Measurements from ENCODE around the gene TSC22D4. TPM values are rescaled to one million over a fixed set of nuclear protein-coding genes. Genes with fewer than 3 reads are reported as not detected.

Gene TSC22D4
- total and polyA plus RNA-seq, 9 of the 15 experiments (the other 6 are each of a cell fraction or from before 2014, with no cell fraction given) = 0.37 to 107 (median 28.7) TPM

GRCh38 chr7:100437150-100438100 lies 41.6 kb downstream of the TSC22D4 start:
- Histone ChIP-seq H3K36me3 (ENCODE audit: control insufficient read depth, insufficient read depth, low read length) (peaks cover 31% of the 10 kb centered on the region), H3K4me1 (replicated peaks in 1 of 2; ENCODE audit: control insufficient read depth in 2 of 2, insufficient read depth in 2 of 2, low read length in 2 of 2) (peaks cover 41 to 69% of the 10 kb centered on the region in 2 experiments), H3K9ac (ENCODE audit: insufficient read depth in 1 of 2, low read depth in 2 of 2, low read length in 2 of 2) (peak overlapping the region; percentile 81 to 92; a peak in 3 of 4 replicates), H3K79me2 (ENCODE audit: control insufficient read depth, insufficient read depth, low read length) (peaks cover 41% of the 10 kb centered on the region), H3K9me1 (ENCODE audit: control insufficient read depth, insufficient read depth, low read length) (peaks cover 3% of the 10 kb centered on the region), H4K20me1 (replicated peaks; ENCODE audit: control insufficient read depth, insufficient read depth, low read length) (peaks cover 13% of the 10 kb centered on the region; the same call in 1 of the 2 replicates), H3K9me3 (replicated peaks; ENCODE audit: control insufficient read depth, insufficient read depth, low read depth, low read length) (no peaks in the 10 kb centered on the region), H3K4me2 (ENCODE audit: insufficient read depth, low read length) (peak overlapping the region; percentile 93; the same call in 1 of the 2 replicates), H2AFZ (ENCODE audit: low read depth, low read length) (no peak overlapping the region), H3K27me3 (ENCODE audit: control insufficient read depth in 2 of 2, insufficient read depth in 2 of 2, low read length in 2 of 2) (no peaks in the 10 kb centered on the region), H3K4me3 (no peak overlapping the region), H3K27ac (ENCODE audit: extremely low read depth, low read depth, low read length) (peak overlapping the region; percentile 96; the same call in 2 of the 3 replicates)
- FAIRE-seq = no peak
- DNase-seq (ENCODE audit: extremely low read depth in 1 of 4, low spot score in 3 of 4) = no peak
- intact Hi-C loops (cut with micrococcal nuclease) (no loop called here), in situ Hi-C loops (cut with MboI) (no loop called here)
- ChIA-PET CTCF (ENCODE audit: low intra/inter-chr PET ratio) (interaction anchor here (0.6 kb wide), 1 partner anchor 678 kb away, joined by 8 read pairs; no protein-coding TSS in a partner anchor), POLR2A (interaction anchor here (0.6 to 4.3 kb wide), 13 partner anchors 7 to 1036 kb away, joined by 3 to 44 read pairs (median 4); partner anchors contain the start of genes MBLAC1, MEPCE, TSC22D4 and ZCWPW1)
- no TSS peak for BruUV-seq (replicated peaks)
- 90% methylated on average over 28 of the region's 28 CpGs for WGBS (ENCODE audit: insufficient coverage, low coverage, missing lambda C conversion rate)
- ATAC-seq = no peak
- 0 out of 2 replicates have a peak, but pooled peaks have one; percentile 39 for TF ChIP-seq SREBF2 (CRISPR knock-in tag; IDR thresholded peaks at IDR 0.05)
- TF ChIP-seq BRD9 (IDR thresholded peaks at IDR 0.05; ENCODE audit: low read depth, partially characterized antibody) = no peak
- no peak for TF ChIP-seq PRPF4 (IDR thresholded peaks at IDR 0.05; ENCODE audit: insufficient read depth, low read depth, low read length, poor library complexity, severe bottlenecking)
- peak; percentile 1 for TF ChIP-seq ZNF280A (IDR thresholded peaks at IDR 0.05; ENCODE audit: low read depth, partially characterized antibody)
- no peak for TF ChIP-seq ZBED1 (IDR thresholded peaks at IDR 0.05)
- no peak for TF ChIP-seq NR4A1 (CRISPR knock-in tag; IDR thresholded peaks at IDR 0.05)
- 0 out of 2 replicates have a peak, but pooled peaks have one; percentile 7 for TF ChIP-seq NR4A1 (tag; IDR thresholded peaks at IDR 0.05)
- TF ChIP-seq XRCC4 (IDR thresholded peaks at IDR 0.05; ENCODE audit: extremely low read depth, insufficient read depth, insufficient read length) = no peak
- TF ChIP-seq ZNF318 (IDR thresholded peaks at IDR 0.05; ENCODE audit: borderline replicate concordance in 1 of 2, low read depth in 1 of 2) = no peak

Data from K562 (cell line).